Muscle layer of colon (tissue), 2 donors: ENCODE results near the gene ERICH6.

ENCODE experiments used
- H3K27ac ChIP-seq: one replicate; pipeline ENCODE4 v1.7.0; 2013; ENCODE audit warnings: low read depth, mild to moderate bottlenecking, low read length, moderate library complexity
- H3K27me3 ChIP-seq, 2 donors: one replicate each; pipeline ENCODE4 v1.7.0; 2013; ENCODE audit warnings: low read length in 2 of 2, mild to moderate bottlenecking in 2 of 2; ENCODE audit not compliant: insufficient read depth in 2 of 2, control insufficient read depth in 1 of 2
- H3K36me3 ChIP-seq: one replicate; pipeline ENCODE4 v1.7.0; 2013; ENCODE audit warnings: mild to moderate bottlenecking, low read length; ENCODE audit not compliant: insufficient read depth
- H3K4me1 ChIP-seq: one replicate; pipeline ENCODE4 v1.7.0; 2013; ENCODE audit warnings: mild to moderate bottlenecking, low read length; ENCODE audit not compliant: insufficient read depth
- H3K4me3 ChIP-seq, 2 donors: one replicate each; pipeline ENCODE4 v1.7.0; 2013; ENCODE audit warnings: low read length in 2 of 2, low read depth in 1 of 2, mild to moderate bottlenecking in 1 of 2, moderate library complexity in 1 of 2
- H3K9ac ChIP-seq: one replicate; pipeline ENCODE4 v1.7.0; 2013; ENCODE audit warnings: low read length
- H3K9me3 ChIP-seq: one replicate; pipeline ENCODE4 v1.7.0; 2013; ENCODE audit warnings: mild to moderate bottlenecking, low read length
- donor health status: abdominal sarcoma.
- donor health status: Adenocarcinoma of cecum.

The ERICH6 gene

DNA sequence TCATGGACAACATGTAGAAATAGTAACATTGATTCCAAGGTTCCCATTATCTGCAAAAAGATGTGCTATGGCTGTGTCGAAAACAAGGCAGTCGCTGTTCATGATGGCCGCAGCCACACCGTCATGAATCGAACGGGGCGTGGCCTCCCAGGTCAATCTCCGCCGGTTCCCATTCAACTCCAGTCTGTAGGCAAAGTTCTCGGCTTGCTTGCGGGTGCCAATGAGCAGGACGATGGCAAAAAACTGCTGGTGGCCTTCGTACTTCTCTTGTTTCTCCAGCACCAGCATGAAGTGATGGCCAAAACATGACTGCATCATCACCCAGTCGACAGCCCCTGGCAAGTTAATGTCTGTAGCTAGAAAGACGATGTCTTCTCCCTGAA lies 38.4 kb upstream of the ERICH6 start:
- H3K4me1 ChIP-seq = peaks cover 18% of the 10 kb centered on the region
- H3K9ac ChIP-seq = no peak overlapping the region
- H3K27ac ChIP-seq = no peak overlapping the region
- H3K27me3 ChIP-seq = no peaks in the 10 kb centered on the region
- no peaks in the 10 kb centered on the region for H3K36me3 ChIP-seq
- no peaks in the 10 kb centered on the region for H3K9me3 ChIP-seq
- H3K4me3 ChIP-seq = no peak overlapping the region

DNA sequence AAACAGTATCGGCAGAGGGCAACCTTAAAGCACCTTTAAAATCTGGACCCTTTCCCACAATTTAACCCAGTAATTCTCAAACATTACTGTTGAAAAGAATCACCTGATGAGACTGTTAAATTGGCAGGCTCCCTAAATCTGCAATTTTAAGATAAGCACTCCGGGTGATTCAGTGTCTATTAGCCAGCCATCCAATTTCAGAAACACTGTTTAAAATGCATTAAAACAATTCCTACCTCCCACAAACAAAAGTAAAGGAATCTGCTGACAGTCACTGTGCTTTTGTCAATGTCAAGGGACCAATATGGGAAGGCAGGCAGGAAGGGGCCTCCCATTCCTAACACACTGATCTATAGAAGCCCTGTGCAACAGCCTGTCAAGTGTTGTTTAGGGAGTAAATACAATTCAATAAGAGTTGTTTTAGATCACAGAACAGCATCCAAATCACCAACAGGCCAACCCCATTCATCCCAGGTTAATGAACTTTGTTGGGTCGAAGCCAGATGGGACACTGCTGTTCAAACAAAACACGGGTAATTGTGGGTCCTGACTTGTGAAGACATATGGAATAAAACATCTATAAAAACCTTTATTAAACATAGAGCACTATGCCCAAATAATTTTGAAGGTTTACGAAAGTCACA lies 37.9 kb upstream of the ERICH6 start:
- Histone ChIP-seq H3K9me3 (no peaks in the 10 kb centered on the region), H3K4me1 (peaks cover 18% of the 10 kb centered on the region), H3K36me3 (no peaks in the 10 kb centered on the region), H3K4me3 (no peak overlapping the region), H3K27me3 (no peaks in the 10 kb centered on the region), H3K9ac (no peak overlapping the region), H3K27ac (no peak overlapping the region)

DNA sequence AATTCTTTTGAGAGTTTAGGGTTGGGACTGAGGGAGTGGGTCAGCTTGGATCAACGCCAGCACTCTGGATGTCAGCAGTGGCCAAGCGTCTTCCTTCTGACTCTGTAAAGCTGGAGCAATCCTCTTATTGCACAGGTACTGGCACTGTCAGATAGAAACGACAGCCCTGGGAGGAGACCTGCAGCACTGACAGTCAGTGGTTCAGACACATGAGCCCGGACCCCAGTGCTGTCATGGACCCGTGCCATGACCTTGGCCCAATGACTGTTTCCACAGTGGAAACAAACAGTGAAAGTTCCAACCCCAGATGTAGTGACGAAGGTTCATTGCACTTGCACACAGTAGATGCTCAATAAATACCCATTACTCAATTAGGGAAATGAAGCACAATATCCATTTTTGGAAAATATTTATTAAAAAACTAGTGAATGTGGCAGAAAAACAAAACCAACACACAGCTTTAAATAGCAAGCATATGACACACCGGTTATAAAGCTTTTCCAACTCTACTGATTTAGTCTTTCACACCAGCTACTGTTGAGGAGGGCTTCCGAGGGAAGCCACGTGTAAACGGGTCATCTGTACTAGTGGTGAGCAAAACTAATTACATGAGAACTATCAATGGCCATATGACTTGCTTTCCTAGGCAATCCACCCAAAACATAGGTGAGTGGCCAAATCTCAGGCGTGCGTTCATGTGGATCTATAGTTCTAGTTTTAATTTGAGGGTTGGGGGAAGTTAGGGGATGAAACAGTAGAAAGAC lies 37.2 kb upstream of the ERICH6 start:
- Histone ChIP-seq H3K4me1 (peaks cover 18% of the 10 kb centered on the region), H3K9ac (no peak overlapping the region), H3K4me3 (no peak overlapping the region), H3K9me3 (no peaks in the 10 kb centered on the region), H3K27ac (no peak overlapping the region), H3K27me3 (no peaks in the 10 kb centered on the region), H3K36me3 (no peaks in the 10 kb centered on the region)

DNA sequence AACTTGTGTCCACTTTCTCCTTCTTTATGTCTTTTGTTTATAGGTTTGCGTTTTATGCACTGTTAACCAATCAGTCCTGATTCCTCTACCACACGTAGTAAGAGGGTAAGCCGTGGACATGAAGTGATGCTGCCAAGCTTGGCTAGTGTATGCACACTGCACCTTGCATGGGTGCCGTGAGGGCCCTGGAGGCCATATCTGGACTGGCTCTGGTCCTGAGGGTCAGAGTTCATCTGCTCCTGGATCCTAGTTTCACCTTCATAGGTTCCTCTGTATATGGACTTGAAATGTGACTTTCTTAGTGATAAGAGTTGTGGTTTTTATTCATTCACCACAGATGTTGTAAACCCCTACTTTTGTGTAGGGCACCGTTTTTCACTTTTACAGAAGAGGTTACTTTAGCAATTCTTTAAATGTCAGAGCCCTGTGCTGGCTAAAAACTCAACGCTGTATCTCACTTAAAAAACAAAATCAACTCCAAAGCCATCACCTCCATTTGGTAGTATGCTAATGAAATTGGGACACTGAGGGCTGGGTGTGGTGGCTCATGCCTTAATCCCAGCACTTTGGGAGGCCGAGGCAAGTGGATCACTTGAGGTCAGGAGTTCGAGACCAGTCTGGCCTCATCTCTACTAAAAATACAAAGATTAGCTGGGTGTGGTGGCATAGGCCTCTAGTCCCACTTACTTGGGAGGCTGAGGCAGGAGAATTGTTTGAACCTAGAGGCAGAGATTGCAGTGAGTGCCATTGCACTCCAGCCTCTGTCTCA lies 36.3 kb upstream of the ERICH6 start:
- Histone ChIP-seq H3K9ac (no peak overlapping the region), H3K36me3 (no peaks in the 10 kb centered on the region), H3K4me3 (no peak overlapping the region), H3K4me1 (peaks cover 16% of the 10 kb centered on the region), H3K27ac (no peak overlapping the region), H3K9me3 (no peaks in the 10 kb centered on the region), H3K27me3 (no peaks in the 10 kb centered on the region)

DNA sequence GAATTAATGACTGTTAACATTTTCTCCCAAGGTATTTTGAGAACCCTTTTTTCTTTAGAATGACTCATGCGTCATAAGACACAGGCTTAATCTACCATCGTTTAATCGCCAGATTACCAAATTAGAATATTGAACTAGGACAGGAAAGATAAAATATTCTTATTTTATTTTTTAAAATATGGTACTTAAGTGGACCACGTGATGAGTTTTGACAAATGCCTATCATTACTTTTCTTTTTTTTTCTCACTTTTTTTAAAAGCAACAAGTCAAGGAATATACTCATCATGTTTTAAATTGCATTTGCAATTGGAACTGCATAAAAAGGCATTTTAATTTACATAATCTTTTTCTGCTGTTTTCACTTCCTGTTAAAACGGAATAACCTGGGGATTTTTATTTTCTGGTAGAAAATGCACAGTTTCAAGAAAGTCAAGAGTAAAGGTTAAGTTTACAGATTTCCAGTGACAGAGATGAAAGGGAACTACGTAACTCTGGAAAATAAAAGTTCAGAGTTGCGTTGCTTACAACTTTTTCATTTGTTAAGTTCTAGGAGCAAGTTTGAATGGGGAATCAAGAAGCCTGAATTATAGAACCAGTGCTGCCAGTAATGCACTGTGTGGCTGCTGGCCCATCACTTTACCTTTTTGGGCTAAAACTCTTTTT lies 35.6 kb upstream of the ERICH6 start:
- Histone ChIP-seq H3K36me3 (no peaks in the 10 kb centered on the region), H3K4me1 (peaks cover 9% of the 10 kb centered on the region), H3K27me3 (no peaks in the 10 kb centered on the region), H3K4me3 (no peak overlapping the region), H3K27ac (no peak overlapping the region), H3K9ac (no peak overlapping the region), H3K9me3 (no peaks in the 10 kb centered on the region)

DNA sequence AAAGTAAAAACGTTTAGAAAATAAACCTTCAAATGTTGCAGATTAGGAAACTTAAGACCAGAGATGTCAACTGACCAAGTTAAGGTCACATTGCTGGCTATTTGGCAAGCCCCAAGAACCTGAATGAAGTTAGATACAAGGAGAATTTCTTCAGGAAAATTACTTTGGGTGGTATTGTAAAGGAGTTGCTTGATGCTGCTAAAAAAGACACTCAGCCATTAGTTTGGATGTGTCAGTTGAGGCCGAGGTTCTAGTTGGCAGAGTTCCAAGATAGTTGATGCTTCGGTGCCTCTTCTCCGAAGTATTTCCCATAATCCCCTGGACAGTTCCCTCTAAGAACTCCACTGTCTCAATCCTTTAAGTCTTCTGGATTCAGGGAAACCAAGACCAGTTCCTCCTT lies 35.0 kb upstream of the ERICH6 start:
- no peak overlapping the region for H3K4me3 ChIP-seq
- H3K27me3 ChIP-seq = no peaks in the 10 kb centered on the region
- H3K9ac ChIP-seq = no peak overlapping the region
- H3K9me3 ChIP-seq = no peaks in the 10 kb centered on the region
- no peaks in the 10 kb centered on the region for H3K36me3 ChIP-seq
- no peak overlapping the region for H3K27ac ChIP-seq
- peaks cover 3% of the 10 kb centered on the region for H3K4me1 ChIP-seq

DNA sequence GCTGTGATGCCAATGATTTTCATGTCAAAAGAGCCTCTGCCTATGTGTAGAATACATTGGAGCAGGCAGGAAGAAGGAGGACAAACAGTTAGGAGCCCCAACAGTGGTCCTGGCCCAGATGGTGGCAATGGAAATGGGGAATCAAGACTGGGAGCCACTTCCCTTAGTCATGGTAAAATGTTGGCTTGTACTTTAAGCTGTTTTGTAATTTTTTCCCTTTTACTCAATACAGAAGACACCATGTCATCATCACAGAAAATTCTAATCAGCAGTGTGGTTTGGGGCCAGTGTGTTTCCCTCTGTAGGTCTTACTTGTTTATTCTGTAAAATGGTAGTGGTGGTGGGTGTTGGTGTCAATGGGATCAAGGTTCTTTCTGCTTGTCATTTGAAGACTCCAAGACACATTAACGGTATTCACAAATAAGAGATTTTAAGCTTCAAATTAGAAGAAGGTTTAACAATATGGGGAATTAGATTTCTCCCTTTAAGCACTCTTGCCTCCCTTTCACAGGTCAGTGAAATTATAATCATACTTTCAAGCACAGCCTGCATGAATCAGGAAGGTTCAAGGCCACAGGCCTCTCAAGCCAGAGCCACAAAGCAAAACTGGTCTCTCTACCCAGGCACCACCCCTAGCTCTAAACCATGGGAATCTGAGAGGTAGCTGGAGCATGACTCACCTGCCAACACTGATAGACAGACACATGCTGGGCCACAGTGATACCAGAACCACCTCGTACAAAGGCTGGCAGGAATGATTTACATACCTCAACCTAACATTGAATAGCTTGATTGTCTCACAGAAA lies 34.4 kb upstream of the ERICH6 start:
- no peaks in the 10 kb centered on the region for H3K4me1 ChIP-seq
- H3K4me3 ChIP-seq = no peak overlapping the region
- no peak overlapping the region for H3K9ac ChIP-seq
- no peaks in the 10 kb centered on the region for H3K9me3 ChIP-seq
- H3K36me3 ChIP-seq = no peaks in the 10 kb centered on the region
- no peaks in the 10 kb centered on the region for H3K27me3 ChIP-seq
- no peak overlapping the region for H3K27ac ChIP-seq

DNA sequence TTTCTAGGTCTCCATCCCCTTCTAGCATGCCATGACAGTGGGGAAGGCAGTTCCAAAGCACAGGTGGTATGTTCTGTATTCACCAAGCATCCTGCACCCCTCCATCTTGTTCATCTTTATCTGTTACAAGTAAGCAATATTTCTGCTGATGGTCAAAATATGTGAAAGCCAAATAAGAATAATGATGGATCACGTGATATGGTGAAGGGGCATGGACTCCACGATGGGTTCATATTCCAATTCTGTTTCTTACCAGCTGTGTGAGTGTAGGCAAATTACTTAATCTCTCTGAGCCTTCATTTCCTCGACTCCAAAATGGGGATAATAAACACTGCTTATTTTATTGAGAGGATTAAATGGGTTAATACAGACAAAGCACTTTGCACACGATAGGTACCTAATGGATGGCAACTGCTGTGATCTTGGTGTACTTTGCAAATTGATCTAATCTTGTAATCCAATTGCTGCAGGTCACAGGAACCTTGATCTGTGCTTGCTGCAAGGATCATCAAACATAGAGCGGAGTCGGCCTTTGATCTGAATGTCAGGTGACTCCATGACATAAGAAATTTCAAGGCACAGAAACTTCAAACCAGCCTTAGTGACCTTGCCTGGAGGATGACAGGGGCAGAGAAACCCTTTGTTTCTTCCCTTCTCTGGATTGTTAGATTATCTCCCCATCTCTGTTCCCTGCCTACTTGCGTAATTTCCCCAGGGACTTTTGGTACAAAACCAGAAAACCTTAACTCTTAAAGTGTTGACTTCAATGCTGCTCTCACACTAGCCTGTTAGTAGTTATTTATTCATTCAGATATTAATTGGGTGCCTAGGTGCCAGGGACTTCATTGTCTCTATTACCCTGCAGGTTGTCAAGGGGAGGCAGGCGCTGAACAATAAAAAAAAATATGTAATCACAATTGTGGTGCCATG lies 33.4 kb upstream of the ERICH6 start:
- Histone ChIP-seq H3K4me1 (no peaks in the 10 kb centered on the region), H3K9me3 (no peaks in the 10 kb centered on the region), H3K27me3 (no peaks in the 10 kb centered on the region), H3K9ac (no peak overlapping the region), H3K4me3 (no peak overlapping the region), H3K36me3 (no peaks in the 10 kb centered on the region), H3K27ac (no peak overlapping the region)

DNA sequence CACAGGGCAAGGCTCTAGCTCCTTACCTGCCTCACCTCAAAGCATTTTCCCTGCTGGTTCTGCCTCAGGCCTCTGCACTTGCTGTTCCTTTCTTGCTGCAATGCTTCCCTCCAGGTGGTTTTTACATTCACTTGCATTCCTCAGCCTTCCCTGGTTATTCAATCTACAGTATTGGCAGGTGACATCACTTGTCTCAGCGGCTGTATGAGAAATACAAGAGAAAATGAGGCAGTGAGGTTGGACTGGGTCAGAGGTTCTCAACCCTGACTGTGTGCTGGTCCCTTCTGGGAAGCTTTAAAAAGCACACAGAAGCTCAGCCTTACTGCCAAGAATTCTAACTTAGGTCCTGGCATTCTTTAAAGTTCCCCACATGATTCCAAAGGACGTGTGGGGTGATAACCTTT lies 32.6 kb upstream of the ERICH6 start:
- no peak overlapping the region for H3K4me3 ChIP-seq
- H3K4me1 ChIP-seq = no peaks in the 10 kb centered on the region
- no peak overlapping the region for H3K9ac ChIP-seq
- H3K9me3 ChIP-seq = no peaks in the 10 kb centered on the region
- no peaks in the 10 kb centered on the region for H3K27me3 ChIP-seq
- no peak overlapping the region for H3K27ac ChIP-seq
- no peaks in the 10 kb centered on the region for H3K36me3 ChIP-seq

DNA sequence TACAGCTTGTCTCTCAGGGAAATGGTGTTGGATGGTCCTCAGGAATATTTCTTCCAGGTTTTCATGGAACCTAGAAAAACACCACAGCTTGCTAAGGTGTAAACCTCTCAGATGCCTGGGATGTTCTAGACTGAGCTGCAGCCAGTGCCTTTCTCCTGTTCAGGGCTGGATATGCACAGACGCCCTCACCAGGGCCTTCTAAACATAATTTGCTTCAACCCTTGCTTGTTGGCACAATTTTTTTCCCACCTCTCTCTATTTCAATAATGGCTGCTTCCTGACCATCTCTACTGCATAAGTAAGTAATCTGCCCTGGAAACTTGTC lies 31.0 kb upstream of the ERICH6 start:
- Histone ChIP-seq H3K27ac (no peak overlapping the region), H3K36me3 (no peaks in the 10 kb centered on the region), H3K9ac (no peak overlapping the region), H3K4me1 (no peaks in the 10 kb centered on the region), H3K27me3 (no peaks in the 10 kb centered on the region), H3K9me3 (no peaks in the 10 kb centered on the region), H3K4me3 (no peak overlapping the region)
